GM12892 (cell line): ENCODE measurements around the gene SIX5.

Experiments
- POLR2A ChIP-seq: IDR thresholded peaks from 2 replicates; pipeline ENCODE4 v1.6.1; 2011; ENCODE audit warnings: low read depth, low read length, control low read depth
- POLR2AphosphoS5 ChIP-seq: IDR thresholded peaks from 2 replicates; pipeline ENCODE4 v1.6.1; 2011; ENCODE audit warnings: low read depth, low read length, control low read depth
- TAF1 ChIP-seq: IDR thresholded peaks from 2 replicates; pipeline ENCODE4 v1.6.1; 2011; ENCODE audit warnings: low read depth, mild to moderate bottlenecking, control low read depth, low read length, borderline replicate concordance

- TF ChIP-seq POLR2AphosphoS5, result no peak
- no peak for TF ChIP-seq POLR2A
- no peak for TF ChIP-seq TAF1
These were observed 39.2 kb downstream of the SIX5 start for GRCh38 chr19:45729800-45730290.
